GM12801 (cell line): ENCODE measurements around the gene TANGO6.

Source experiments
- CTCF ChIP-seq: IDR thresholded peaks from one replicate; pipeline ENCODE4 v1.5.1; 2011; ENCODE audit warnings: control low read depth; ENCODE audit not compliant: insufficient read length; ENCODE audit errors: extremely low read depth

Gene TANGO6

GRCh38 chr16:69088684-69089083, 245.4 kb downstream of the TANGO6 start:
- no peak for TF ChIP-seq CTCF

- no peak for TF ChIP-seq CTCF
Observed at GRCh38 chr16:69089091-69089910, 246.0 kb downstream of the TANGO6 start.

- no peak for TF ChIP-seq CTCF
Observed at GRCh38 chr16:69093974-69094373, 250.6 kb downstream of the TANGO6 start.

- no peak for TF ChIP-seq CTCF
Observed at GRCh38 chr16:69094501-69094900, 251.2 kb downstream of the TANGO6 start.

GRCh38 chr16:69095193-69095592, 251.9 kb downstream of the TANGO6 start:
- no peak for TF ChIP-seq CTCF

- TF ChIP-seq CTCF: no peak
Observed at GRCh38 chr16:69100071-69100691, 256.9 kb downstream of the TANGO6 start.

GRCh38 chr16:69105501-69106361, 262.4 kb downstream of the TANGO6 start, which contains the start of gene HAS3:
TSS of gene HAS3 (plus strand) at chr16:69105653. CDS start at chr16:69109396, 3,743 bp downstream.
- no peak for TF ChIP-seq CTCF
